IMR-90 (cell line): ENCODE data around the gene ARHGEF26.

Source experiments
- POLR2A ChIP-seq: IDR thresholded peaks from 2 replicates; pipeline ENCODE4 v1.6.1; 2012; ENCODE audit warnings: mild to moderate bottlenecking, low read depth, low read length
- RCOR1 ChIP-seq: IDR thresholded peaks from 2 replicates; pipeline ENCODE4 v1.6.1; 2012; ENCODE audit warnings: mild to moderate bottlenecking, low read length, improper control_type of control experiment; ENCODE audit not compliant: insufficient replicate concordance
- RFX5 ChIP-seq: IDR thresholded peaks from 2 replicates; pipeline ENCODE4 v1.8.0; 2012; ENCODE audit warnings: low read depth, mild to moderate bottlenecking, low read length, moderate library complexity
- SMC3 ChIP-seq: fragments of 150-350 bp; IDR thresholded peaks from 2 replicates; pipeline ENCODE4 v1.6.1; 2016; ENCODE audit warnings: low read depth, mild to moderate bottlenecking, antibody characterized with exemption, low read length, moderate library complexity
- TF ChIP-seq, protein P1 (sequence below): conservative IDR thresholded peaks from 2 replicates; pipeline ENCODE4 v1.5.1; 2012; ENCODE audit warnings: mild to moderate bottlenecking, low read depth, low read length, improper control_type of control experiment

GRCh38 chr3:154123906-154124305 lies 2.7 kb downstream of the ARHGEF26 start:
- TF ChIP-seq, protein P1, sequence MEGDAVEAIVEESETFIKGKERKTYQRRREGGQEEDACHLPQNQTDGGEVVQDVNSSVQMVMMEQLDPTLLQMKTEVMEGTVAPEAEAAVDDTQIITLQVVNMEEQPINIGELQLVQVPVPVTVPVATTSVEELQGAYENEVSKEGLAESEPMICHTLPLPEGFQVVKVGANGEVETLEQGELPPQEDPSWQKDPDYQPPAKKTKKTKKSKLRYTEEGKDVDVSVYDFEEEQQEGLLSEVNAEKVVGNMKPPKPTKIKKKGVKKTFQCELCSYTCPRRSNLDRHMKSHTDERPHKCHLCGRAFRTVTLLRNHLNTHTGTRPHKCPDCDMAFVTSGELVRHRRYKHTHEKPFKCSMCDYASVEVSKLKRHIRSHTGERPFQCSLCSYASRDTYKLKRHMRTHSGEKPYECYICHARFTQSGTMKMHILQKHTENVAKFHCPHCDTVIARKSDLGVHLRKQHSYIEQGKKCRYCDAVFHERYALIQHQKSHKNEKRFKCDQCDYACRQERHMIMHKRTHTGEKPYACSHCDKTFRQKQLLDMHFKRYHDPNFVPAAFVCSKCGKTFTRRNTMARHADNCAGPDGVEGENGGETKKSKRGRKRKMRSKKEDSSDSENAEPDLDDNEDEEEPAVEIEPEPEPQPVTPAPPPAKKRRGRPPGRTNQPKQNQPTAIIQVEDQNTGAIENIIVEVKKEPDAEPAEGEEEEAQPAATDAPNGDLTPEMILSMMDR, result no peak
- no peak for TF ChIP-seq POLR2A
- no peak for TF ChIP-seq RCOR1
- TF ChIP-seq SMC3, result no peak
- no peak for TF ChIP-seq RFX5
